M059J (cell line): ENCODE results near the gene CCR9. TPM values are rescaled to one million over a fixed set of nuclear protein-coding genes. Genes with fewer than 3 reads are reported as not detected.

Experiments used
- total RNA-seq: library from RNA; depleted of rRNA; stranded (reverse); fragments of >200 nt; shearing (Covaris generic); gene quantifications from 2 replicates; pipeline ENCODE4 v1.2.3, GENCODE V29; 2014; rRNA removed

The CCR9 gene
- total RNA-seq, 1 experiment from 2014 or later = not detected

Other genes starting within 250 kb of the CCR9 start
- 11.9 and 20.5 TPM in 2 replicates for gene SACM1L, start 197.1 kb upstream of the CCR9 start, total RNA-seq
- 0.02 and 1.7 TPM in 2 replicates for gene SLC6A20, start 90.0 kb upstream of the CCR9 start, total RNA-seq
- gene LZTFL1, start 44.4 kb upstream of the CCR9 start, total RNA-seq = 15.9 and 18.0 TPM in 2 replicates
- gene CXCR6, start 56.9 kb downstream of the CCR9 start, total RNA-seq = not detected in 2 replicates
- 3.8 and 7.8 TPM in 2 replicates for gene FYCO1, start 109.3 kb downstream of the CCR9 start, total RNA-seq
- gene XCR1, start 140.9 kb downstream of the CCR9 start, total RNA-seq = not detected in 2 replicates